Epithelial cell of proximal tubule (primary cell): ENCODE measurements around the gene B4GALT5. TPM values are rescaled to one million over a fixed set of nuclear protein-coding genes. Genes with fewer than 3 reads are reported as not detected.

Source experiments
- DNase-seq: peaks from one replicate; pipeline ENCODE4 v3.0.0-alpha.2; 2011; ENCODE audit warnings: low read depth
- H3K4me3 ChIP-seq: 2 replicates; pipeline ENCODE4 v1.5.1; 2011; ENCODE audit warnings: low read depth, mild to moderate bottlenecking, low read length
- CTCF ChIP-seq: conservative IDR thresholded peaks from 2 replicates; pipeline ENCODE4 v1.5.1; 2012; ENCODE audit warnings: low read depth, mild to moderate bottlenecking, low read length
- total RNA-seq: library from RNA; depleted of rRNA; stranded (reverse); fragments of >200 nt; gene quantifications from 2 replicates; pipeline ENCODE4 v1.2.3, GENCODE V29; 2015

Gene B4GALT5
- total RNA-seq, 1 donor from 2014 or later = 27.4 TPM

- DNase-seq = no peak
- TF ChIP-seq CTCF = no peak
Measured at GRCh38 chr20:49584418-49585382, 129.0 kb downstream of the B4GALT5 start.

DNA sequence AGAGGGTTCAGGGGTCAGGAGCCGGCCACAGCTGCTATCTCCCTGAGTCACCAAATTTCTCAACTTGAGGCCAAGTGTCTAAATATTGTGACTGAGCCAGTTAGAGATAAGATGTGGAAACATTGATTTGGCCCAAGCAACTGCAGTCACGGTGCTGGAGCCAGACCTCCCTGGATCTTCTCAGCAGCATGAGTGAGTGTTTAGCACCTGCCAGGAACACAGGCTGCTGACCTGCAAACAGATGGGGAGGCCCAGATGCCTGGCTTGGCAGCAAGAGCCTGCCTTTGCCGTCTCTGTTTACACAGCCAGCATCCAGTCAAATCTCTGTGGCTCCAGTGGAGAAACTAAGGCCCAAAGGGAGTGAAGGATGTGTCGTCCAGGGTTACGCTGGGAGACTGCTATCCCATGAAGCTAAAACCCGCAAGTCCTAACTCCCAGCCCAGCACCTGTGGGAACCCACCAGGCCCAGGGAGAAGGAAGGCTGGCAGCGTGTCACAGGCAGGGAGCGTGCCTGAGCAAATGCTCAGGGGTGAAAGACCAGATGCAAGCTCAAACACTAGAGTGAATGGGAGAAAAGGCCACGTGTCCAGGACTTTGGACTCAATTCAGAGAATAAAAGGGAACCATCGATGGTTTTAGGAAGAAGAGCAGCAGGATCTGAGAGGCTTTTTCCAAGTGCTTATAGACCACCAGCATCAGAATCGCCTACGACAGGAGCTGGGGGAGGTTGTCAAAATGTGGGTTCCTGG, 129.8 kb downstream of the B4GALT5 start:
- H3K4me3 ChIP-seq = no peak overlapping the region
- DNase-seq = no peak
- no peak for TF ChIP-seq CTCF

More at GRCh38 chr20:49584418-49585382, 129.0 kb downstream of the B4GALT5 start:
- H3K4me3 ChIP-seq = no peak overlapping the region

- no peak overlapping the region for H3K4me3 ChIP-seq
- no peak for DNase-seq
- no peak for TF ChIP-seq CTCF
Measured at GRCh38 chr20:49583343-49583668, 130.4 kb downstream of the B4GALT5 start.

Other genes with a start within 250 kb of the B4GALT5 start
- not detected in 2 replicates for gene KCNB1, start 231.2 kb downstream of the B4GALT5 start, total RNA-seq
- gene PTGIS, start 145.7 kb downstream of the B4GALT5 start, total RNA-seq = not detected in 2 replicates
- 4.2 and 5.6 TPM in 2 replicates for gene SLC9A8, start 99.0 kb upstream of the B4GALT5 start, total RNA-seq
- 3.2 and 5.3 TPM in 2 replicates for gene SPATA2, start 201.7 kb upstream of the B4GALT5 start, total RNA-seq
- gene RNF114, start 222.5 kb upstream of the B4GALT5 start, total RNA-seq = 152 and 157 TPM in 2 replicates